SKM-1 treated with dmso at 0.1 percent for 144 hours (cell line): ENCODE measurements around the gene STAT4.

Experiments used
- DNase-seq: peaks from one replicate; lab custom pipeline; 2025; ENCODE audit not compliant: unreplicated experiment; lab: John Stamatoyannopoulos, UW

Gene STAT4

GRCh38 chr2:191174442-191174841, 23.6 kb upstream of the STAT4 start:
- DNase-seq, result no peak

- no peak for DNase-seq
Observed at GRCh38 chr2:191173206-191173605, 22.4 kb upstream of the STAT4 start.

DNA sequence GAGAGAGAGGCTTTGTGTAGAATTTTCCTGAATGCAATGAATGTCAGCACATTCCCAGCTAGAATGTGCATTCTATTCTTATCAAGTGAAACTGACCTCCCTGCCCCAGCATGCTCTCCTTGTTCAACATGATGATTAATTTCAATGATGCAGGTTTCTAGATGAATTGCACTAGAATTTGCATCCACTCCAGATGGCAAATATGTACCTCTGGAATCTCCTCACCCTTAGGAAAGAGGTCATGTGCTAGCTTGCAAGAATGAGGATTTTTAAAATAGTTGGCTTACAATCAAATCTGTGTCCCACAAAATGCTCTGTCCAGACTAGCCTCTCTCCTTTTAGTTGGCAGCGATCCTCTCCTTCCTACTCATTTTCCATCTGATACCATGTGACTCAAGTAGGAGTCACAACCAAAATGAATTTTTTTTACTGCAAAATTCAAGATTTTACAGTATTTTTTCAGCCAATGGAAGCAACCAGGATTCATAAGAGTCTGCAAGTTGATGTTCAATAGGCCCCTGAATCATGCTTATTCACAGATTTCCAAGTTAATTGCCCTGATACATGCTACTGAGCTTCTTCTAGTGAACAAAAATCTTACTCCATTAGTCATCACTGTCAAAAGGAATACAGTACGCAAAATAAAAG, 21.0 kb upstream of the STAT4 start:
- no peak for DNase-seq

GRCh38 chr2:191171286-191171685, 20.5 kb upstream of the STAT4 start:
- DNase-seq, result no peak

- no peak for DNase-seq
Observed at GRCh38 chr2:191170773-191171172, 20.0 kb upstream of the STAT4 start.

GRCh38 chr2:191170301-191170636, 19.5 kb upstream of the STAT4 start:
- DNase-seq, result no peak

GRCh38 chr2:191169456-191170300, 18.9 kb upstream of the STAT4 start:
- no peak for DNase-seq

DNA sequence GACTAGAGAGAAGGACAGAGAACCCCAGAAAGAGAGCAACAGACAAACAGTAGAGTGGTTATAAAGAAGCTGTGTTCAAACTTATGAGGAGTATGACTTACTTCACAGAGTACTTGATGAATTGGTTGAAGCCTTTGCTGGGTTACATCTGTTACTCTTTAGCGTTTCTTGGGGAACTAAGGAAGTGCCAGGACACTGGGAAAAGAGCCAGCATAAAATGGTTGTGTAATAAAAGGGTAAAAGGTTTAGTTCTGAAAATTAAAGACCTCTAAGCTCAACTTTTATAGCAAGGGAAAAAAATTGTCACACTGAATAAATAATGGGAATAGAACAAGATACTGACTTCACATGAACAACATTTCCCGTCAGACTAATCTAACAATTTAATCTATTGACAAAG, 17.0 kb upstream of the STAT4 start:
- no peak for DNase-seq

DNA sequence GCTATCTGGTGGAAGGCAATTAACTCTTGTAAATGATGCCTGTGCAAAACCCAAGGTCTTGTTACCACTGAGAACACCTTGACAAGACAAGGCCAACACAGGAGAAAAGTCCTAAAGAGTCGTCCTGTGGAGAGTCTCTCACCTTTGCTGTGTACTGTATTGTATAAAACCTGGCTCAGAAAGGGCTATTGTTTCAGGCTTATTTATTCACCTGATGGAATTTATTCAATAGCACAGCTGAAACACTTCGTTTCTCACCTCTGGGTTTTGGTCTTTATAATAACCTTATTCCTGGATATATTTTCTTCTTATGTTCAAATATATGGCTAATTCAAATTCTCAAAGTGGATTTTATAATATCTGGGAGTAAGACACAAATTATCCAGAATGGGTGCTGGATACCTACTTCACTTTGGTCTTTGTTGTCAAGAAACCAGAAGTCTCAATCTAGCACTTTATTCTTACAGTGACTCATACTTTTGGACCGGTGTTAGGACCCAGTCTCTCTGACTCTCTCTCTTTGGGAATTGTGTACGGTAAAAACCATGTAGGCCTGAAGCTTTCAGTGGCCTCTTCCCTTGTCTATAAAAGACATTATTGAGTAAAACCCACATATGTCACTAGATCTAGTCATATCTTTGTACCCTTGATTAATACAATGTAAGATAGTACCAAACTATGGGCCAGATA, 16.1 kb upstream of the STAT4 start:
- DNase-seq, result no peak

DNA sequence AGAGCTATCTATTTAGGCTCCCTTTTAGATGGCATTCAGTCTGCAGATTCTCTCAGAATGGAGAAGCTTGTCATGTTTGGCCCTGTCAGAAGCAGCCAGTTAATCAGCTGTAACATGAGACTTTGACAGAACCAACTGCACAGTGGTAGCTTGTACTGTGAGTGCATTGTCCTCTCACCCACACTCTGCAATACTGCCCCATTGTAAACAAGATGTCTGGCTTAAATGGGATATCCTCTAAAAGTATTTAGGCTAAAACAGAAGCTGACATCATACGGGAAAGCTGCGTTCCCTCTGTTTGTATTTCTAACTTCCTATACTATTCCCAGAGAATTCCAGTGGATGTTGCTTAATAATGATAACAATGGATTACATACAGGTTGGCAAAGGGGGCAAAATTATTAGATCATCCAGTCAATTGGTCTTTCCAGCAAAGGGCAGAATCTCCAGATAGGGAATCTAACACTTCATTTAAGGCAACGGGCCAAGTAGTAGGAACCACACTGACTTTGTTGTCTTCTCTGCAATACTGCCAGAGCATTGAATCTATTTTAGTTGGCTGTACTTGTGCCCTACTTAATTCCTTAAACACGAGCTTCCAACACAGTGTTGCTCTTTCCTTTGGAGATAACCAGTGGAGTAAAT, 15.4 kb upstream of the STAT4 start:
- DNase-seq, result no peak

GRCh38 chr2:191165176-191165643, 14.4 kb upstream of the STAT4 start:
- DNase-seq, result peak; percentile 14

DNA sequence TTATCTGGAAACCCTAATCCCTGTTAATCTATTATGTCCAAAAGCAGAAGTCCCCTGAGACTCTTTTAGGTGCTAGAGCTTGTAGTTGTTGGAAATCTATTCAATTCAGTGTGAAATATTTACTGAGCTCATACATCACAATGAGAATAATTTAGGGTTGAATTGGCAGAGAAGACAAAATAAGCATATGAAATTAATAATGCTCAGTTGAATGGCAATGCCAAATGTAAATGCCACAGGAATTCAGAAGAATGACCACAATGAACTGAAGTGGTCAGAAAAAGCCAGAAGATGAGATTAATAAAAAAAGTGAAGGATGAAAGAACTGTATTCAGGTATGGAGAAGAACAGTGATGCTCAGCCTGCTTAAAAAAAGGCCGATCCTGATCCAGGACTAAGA, 8.0 kb upstream of the STAT4 start:
- DNase-seq, result no peak

- peak; percentile 70 for DNase-seq
Observed at GRCh38 chr2:191158193-191158592, 7.4 kb upstream of the STAT4 start.

GRCh38 chr2:191155608-191156071, 4.8 kb upstream of the STAT4 start:
- DNase-seq, result peak; percentile 72

- no peak for DNase-seq
Observed at GRCh38 chr2:191153716-191154115, 2.9 kb upstream of the STAT4 start.

GRCh38 chr2:191152482-191153240, 1.9 kb upstream of the STAT4 start:
- DNase-seq, result no peak

- no peak for DNase-seq
Observed at GRCh38 chr2:191151331-191151730, 537 bp upstream of the STAT4 start.

DNA sequence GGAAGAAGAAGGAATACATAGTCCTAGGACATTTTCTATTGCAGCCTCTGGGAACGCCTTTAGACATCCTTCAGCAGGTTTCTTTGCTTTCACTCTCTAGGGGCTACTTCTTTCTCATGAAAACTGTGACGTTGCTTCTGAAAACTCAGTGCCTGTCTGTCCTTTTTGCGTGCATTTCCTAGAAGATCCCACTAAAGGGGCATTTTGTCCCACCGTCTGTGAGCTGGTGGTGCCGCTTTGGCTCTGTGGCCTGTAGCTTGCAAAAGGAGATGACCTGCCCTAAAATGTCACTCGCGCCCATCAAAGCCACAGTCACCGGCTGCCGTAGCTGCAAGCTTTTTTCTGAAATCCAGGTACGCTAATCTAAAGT, 579 bp downstream of the STAT4 start:
- no peak for DNase-seq

DNA sequence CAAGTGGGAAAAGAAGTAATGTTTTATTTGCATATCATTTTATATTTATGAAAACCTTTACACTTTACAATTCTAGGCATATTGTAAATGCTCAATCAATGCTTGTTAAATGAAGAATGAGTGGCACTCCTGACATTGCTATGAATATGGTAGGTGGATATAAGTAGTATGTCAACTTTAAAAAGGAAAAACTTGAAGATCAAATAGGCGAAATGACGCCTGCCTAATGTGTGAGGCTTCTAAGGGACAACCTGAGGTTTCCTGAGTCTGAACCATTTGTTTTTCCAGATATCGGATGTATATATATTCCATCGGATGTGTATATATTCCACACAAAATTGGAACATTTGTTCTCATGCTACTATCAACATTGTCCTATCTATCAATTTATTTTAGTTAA, 1.4 kb downstream of the STAT4 start:
- DNase-seq, result no peak

- no peak for DNase-seq
Observed at GRCh38 chr2:191148791-191149190, 2.0 kb downstream of the STAT4 start.

- DNase-seq, result no peak
Observed at GRCh38 chr2:191148281-191148680, 2.5 kb downstream of the STAT4 start.
